COLO829 (cell line): ENCODE data around the gene ZNF789.

Experiments
- DNase-seq: peaks from one replicate; pipeline ENCODE4 v3.0.0; 2012; ENCODE audit warnings: low spot score

Gene ZNF789

DNA sequence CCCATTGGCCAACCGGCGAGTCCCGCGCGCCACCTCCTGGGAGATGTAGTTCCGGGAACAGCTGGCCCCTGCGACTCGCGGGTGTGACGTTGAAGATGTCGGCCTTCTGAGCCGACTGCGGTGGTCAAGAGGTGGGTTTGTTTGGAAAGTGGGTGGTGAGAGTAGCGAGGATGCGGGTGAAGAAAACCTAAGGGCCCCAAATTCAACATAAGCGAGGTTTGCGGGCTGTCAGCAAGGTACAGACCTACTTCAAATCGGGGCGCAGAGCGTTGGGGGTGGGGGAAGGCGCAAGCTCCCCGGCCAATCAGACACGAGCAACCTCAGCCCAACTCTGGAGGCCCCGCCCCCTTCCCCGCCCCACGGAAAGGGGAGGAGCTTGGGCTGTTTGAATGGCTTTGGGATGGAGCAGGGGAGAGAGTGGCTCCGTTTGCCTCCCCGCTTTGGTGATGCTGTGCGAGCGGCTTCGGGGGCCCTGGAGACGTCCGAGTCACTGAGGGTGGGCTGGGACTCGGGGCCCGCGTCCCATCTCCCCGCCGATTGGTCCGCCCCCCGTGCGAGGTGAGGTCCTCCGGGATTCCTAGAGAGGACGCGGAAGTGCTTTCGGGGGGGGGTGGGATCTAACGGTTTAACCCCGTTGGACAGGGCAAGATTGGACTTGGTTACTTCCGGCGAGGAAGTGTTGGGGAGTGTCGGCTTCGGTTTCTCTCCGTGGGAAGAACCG lies 32.1 kb downstream of the ZNF789 start, which contains the start of gene ZKSCAN5:
Gene ZKSCAN5, plus strand, starts transcription at position 60 of the 721 bp plus-strand sequence. CDS start 1,383 bp downstream, outside the sequence.
- peak; percentile 98 for DNase-seq

DNA sequence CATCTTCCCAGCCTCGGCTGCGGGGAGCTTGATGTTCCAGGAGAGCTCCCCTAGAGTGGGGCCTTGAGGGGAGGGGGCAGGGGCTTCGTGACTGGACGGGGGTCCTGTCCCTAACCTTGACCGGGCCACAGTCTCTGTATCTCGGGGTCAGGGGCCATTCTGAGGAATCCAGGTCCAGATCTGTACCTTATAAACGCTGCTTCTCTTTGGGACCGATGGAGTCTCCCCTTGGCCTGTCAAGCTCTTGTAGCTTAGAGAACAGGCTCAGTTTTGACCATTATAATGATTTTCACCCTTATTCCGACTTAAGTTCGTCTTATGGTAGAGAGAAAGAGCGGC lies 32.6 kb downstream of the ZNF789 start:
- DNase-seq: no peak

- no peak for DNase-seq
These were observed 41.4 kb downstream of the ZNF789 start for GRCh38 chr7:99514050-99514449.

- no peak for DNase-seq
These were observed 48.7 kb downstream of the ZNF789 start for GRCh38 chr7:99521399-99521798.

DNA sequence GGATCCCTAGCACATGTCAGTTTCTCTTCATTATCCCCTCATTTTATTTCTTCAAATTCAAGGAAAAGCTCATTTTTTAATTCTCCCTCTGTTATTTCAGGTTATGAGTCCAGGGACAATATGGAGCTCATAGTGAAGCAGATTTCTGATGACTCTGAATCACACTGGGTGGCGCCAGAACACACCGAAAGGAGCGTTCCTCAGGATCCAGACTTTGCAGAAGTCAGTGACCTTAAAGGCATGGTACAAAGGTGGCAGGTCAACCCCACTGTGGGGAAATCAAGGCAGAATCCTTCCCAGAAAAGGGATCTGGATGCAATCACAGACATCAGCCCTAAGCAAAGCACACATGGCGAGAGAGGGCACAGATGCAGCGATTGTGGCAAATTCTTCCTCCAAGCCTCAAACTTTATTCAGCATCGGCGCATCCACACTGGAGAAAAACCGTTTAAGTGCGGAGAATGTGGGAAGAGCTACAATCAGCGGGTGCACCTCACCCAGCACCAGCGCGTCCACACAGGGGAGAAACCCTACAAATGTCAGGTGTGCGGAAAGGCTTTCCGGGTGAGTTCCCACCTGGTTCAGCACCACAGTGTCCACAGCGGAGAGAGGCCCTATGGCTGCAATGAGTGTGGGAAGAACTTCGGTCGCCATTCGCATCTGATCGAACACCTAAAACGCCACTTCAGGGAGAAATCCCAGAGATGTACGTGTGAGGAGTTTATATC lies 53.2 kb downstream of the ZNF789 start:
- no peak for DNase-seq

DNA sequence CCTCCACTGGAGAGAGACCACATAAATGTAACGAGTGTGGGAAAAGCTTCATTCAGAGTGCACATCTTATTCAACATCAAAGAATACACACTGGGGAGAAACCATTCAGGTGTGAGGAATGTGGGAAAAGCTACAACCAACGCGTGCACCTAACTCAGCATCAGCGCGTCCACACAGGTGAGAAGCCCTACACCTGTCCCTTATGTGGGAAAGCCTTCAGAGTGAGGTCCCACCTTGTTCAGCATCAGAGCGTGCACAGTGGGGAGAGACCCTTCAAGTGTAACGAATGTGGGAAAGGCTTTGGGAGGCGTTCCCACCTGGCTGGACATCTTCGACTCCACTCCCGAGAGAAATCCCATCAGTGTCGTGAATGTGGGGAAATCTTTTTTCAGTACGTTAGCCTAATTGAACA lies 58.7 kb downstream of the ZNF789 start:
- DNase-seq: no peak

DNA sequence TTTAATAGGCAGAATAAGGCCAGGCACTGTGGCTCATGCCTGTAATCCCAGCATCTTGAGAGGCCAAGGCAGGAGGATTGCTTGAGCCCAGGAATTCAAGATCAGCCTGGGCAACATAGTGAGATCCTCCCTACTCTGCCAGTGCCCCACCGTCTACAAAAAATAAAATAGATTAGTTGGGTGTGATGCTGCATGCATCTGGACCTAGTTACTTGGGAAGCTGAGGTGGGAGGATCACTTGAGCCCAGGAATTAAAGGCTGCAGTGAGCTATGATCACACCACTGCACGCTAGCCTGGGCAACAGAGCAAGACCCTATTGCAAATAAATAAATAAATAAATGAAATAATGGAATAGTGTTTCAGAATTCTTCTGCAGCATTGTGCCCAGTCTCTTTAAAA lies 63.0 kb downstream of the ZNF789 start:
- no peak for DNase-seq
